Smooth muscle cell (in vitro differentiated cells): ENCODE measurements around the gene PNPLA7. TPM values are rescaled to one million over a fixed set of nuclear protein-coding genes. Genes with fewer than 3 reads are reported as not detected.
"Not testable (repeated sequence)": the region's sequence is repeated elsewhere in the genome, so short reads cannot be mapped to it uniquely, and the experiment has no call there.

ENCODE experiments used
- DNase-seq: peaks from one replicate; lab custom pipeline; 2025; ENCODE audit not compliant: unreplicated experiment; lab: John Stamatoyannopoulos, UW
- H2AFZ ChIP-seq: fragments of 200-600 bp; sonication (generic); 2 replicates; pipeline ENCODE4 v1.6.0; 2016; ENCODE audit warnings: antibody characterized with exemption, low read depth, mild to moderate bottlenecking
- H3F3A ChIP-seq: fragments of 200-600 bp; sonication (generic); 2 replicates; pipeline ENCODE4 v1.6.0; 2017; ENCODE audit warnings: antibody characterized with exemption, low read depth
- H3K27ac ChIP-seq: fragments of 200-600 bp; sonication (generic); 2 replicates; pipeline ENCODE4 v1.5.1; 2016; ENCODE audit warnings: low read depth, mild to moderate bottlenecking
- H3K27me3 ChIP-seq: fragments of 200-600 bp; sonication (generic); 2 replicates; pipeline ENCODE4 v1.6.1; 2016; ENCODE audit warnings: low read depth, mild to moderate bottlenecking
- H3K36me3 ChIP-seq: fragments of 200-600 bp; sonication (generic); 2 replicates; pipeline ENCODE4 v1.5.1; 2016; ENCODE audit warnings: low read depth
- H3K4me1 ChIP-seq: fragments of 200-600 bp; sonication (generic); 2 replicates; pipeline ENCODE4 v1.5.1; 2016; ENCODE audit warnings: low read depth
- H3K4me2 ChIP-seq: fragments of 200-600 bp; sonication (generic); 2 replicates; pipeline ENCODE4 v1.6.0; 2016; ENCODE audit warnings: mild to moderate bottlenecking
- H3K4me3 ChIP-seq: fragments of 200-600 bp; sonication (generic); 2 replicates; pipeline ENCODE4 v1.5.1; 2016; ENCODE audit warnings: mild to moderate bottlenecking
- H3K79me2 ChIP-seq: fragments of 200-600 bp; sonication (generic); 2 replicates; pipeline ENCODE4 v1.6.0; 2016; ENCODE audit warnings: low read depth, mild to moderate bottlenecking
- H3K9ac ChIP-seq: fragments of 200-600 bp; sonication (generic); 2 replicates; pipeline ENCODE4 v1.6.0; 2016; ENCODE audit warnings: low read depth
- H3K9me3 ChIP-seq: fragments of 200-600 bp; sonication (generic); replicated peaks from 2 replicates; pipeline ENCODE4 v1.5.1; 2016; ENCODE audit warnings: low read depth
- H4K20me1 ChIP-seq: fragments of 200-600 bp; sonication (generic); 2 replicates; pipeline ENCODE4 v1.6.0; 2016; ENCODE audit warnings: low read depth
- WGBS: methylation state at CpG from one replicate; pipeline ENCODE4 v1.1.7; 2016; ENCODE audit warnings: low lambda C conversion rate; 5-methylcytosine and 5-hydroxymethylcytosine counted together
- polyA plus RNA-seq: library from polyadenylated mRNA; unstranded; fragments of >200 nt; fragmentation: Nextera tagmentation; extraction: Ambion mirVana; gene quantifications from 2 replicates; pipeline ENCODE4 v1.2.1, GENCODE V29; 2016
- total RNA-seq: library from RNA; depleted of rRNA; stranded (reverse); fragments of >200 nt; gene quantifications from 2 replicates; pipeline ENCODE4 v1.2.3, GENCODE V29; 2014
- TF ChIP-seq, protein P1 (sequence below): fragments of 200-600 bp; sonication (generic); IDR thresholded peaks from 2 replicates; pipeline ENCODE4 v1.5.1; 2017; ENCODE audit warnings: borderline replicate concordance, mild to moderate bottlenecking, antibody characterized with exemption; ENCODE audit not compliant: insufficient read depth, poor library complexity, severe bottlenecking

PNPLA7 gene
- total RNA-seq (0.67 TPM in 1 of 2 replicates, not detected in the other), polyA plus RNA-seq (0.46 and 1.1 TPM in 2 replicates)

DNA sequence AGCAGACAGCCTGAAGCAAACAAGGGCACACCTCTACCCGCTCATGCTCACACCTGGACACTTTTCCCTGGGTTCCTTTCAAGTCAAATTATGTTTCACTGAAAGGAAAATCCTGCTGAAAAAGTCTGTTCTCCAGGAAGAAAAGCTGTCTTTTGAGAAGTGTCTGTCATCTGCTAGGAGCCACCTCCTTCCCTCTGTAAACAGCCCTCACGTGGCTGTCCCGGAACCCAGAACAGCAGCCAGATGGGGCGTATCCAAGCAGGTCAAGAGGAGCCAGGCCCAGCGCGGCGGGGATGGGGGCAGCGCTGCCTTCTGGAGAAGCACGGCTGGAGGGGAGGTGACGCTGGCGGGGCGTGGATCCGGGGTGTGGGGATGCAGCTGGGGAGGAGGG, at the start of gene PNPLA7:
Gene PNPLA7, minus strand, starts transcription at position 172 of the 391 bp plus-strand sequence. CDS start 205 bp downstream, outside the sequence.
- Histone ChIP-seq H3K4me3 (peak within 1 kb of the TSS; percentile 88), H3K4me2 (peak within 1 kb of the TSS; percentile 92), H4K20me1 (no peaks in the 10 kb centered on the region), H3K79me2 (no peaks in the 10 kb centered on the region), H3K27me3 (no peaks in the 10 kb centered on the region), H2AFZ (no peak within 1 kb of the TSS), H3K36me3 (no peaks in the 10 kb centered on the region), H3K9me3 (no peaks in the 10 kb centered on the region), H3K27ac (peak within 1 kb of the TSS; percentile 53), H3K9ac (peak within 1 kb of the TSS; percentile 71), H3F3A (peaks cover 17% of the 10 kb centered on the region), H3K4me1 (peaks cover 3% of the 10 kb centered on the region)
- DNase-seq: peak; percentile 15
- TF ChIP-seq, protein P1, sequence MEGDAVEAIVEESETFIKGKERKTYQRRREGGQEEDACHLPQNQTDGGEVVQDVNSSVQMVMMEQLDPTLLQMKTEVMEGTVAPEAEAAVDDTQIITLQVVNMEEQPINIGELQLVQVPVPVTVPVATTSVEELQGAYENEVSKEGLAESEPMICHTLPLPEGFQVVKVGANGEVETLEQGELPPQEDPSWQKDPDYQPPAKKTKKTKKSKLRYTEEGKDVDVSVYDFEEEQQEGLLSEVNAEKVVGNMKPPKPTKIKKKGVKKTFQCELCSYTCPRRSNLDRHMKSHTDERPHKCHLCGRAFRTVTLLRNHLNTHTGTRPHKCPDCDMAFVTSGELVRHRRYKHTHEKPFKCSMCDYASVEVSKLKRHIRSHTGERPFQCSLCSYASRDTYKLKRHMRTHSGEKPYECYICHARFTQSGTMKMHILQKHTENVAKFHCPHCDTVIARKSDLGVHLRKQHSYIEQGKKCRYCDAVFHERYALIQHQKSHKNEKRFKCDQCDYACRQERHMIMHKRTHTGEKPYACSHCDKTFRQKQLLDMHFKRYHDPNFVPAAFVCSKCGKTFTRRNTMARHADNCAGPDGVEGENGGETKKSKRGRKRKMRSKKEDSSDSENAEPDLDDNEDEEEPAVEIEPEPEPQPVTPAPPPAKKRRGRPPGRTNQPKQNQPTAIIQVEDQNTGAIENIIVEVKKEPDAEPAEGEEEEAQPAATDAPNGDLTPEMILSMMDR: no peak
- WGBS: 11% methylated on average over 13 of the region's 13 CpGs

DNA sequence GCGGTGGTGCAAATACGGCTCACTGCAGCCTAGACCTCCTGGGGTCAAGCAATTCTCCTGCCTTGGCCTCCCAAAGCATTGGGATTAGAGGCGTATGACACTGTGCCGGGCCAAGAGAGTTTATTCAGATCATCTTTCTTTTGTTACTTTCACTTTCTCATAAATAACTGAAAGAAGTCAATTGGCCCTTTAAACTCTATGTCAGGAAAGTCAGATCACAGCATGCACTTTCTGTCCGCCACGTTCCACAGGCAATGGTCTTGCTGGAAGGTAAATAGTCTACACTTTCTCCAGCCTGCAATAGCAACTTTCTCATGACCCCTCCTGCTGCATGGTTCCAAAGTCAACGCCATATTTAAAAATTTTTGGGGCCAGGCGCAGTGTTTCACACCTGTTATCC, 48.7 kb upstream of the PNPLA7 start:
- Histone ChIP-seq H3K4me3 (no peak overlapping the region), H3K4me2 (no peak overlapping the region)
- TF ChIP-seq, protein P1: no peak

DNA sequence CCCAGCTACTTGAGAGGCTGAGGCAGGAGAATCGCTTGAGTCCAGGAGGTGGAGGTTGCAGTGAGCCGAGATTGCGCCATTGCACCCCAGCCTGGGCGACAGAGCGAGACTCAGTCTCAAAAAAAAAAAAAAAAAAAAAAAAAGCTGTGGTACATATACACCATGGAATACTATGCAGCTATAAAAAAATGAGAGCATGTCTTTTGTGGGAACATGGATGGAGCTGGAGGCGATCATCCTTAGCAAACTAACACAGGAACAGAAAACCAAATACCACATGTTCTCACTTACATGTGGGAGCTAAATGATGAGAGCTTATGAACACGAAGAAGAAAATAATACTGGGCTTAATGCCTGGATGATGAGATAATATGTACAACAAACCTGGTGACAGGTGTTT, 46.4 kb upstream of the PNPLA7 start:
- not testable (repeated sequence) for H3K4me2 ChIP-seq, DNase-seq, H3K27ac ChIP-seq, H2AFZ ChIP-seq, H3K4me1 ChIP-seq, H3K4me3 ChIP-seq, H4K20me1 ChIP-seq, H3K36me3 ChIP-seq, H3K9me3 ChIP-seq, H3K27me3 ChIP-seq, H3K79me2 ChIP-seq, H3K9ac ChIP-seq, H3F3A ChIP-seq
- 94% methylated on average over 7 of the region's 7 CpGs for WGBS

More for the DNA sequence above, 48.7 kb upstream of the PNPLA7 start:
- Histone ChIP-seq H3K9ac (no peak overlapping the region), H2AFZ (no peak overlapping the region), H3K4me1 (no peaks in the 10 kb centered on the region), H3K36me3 (no peaks in the 10 kb centered on the region), H3F3A (no peaks in the 10 kb centered on the region), H3K79me2 (no peaks in the 10 kb centered on the region), H4K20me1 (no peaks in the 10 kb centered on the region), H3K27me3 (no peaks in the 10 kb centered on the region), H3K9me3 (no peaks in the 10 kb centered on the region), H3K27ac (no peak overlapping the region)
- 89% methylated on average over 8 of the region's 8 CpGs for WGBS
- DNase-seq: no peak

DNA sequence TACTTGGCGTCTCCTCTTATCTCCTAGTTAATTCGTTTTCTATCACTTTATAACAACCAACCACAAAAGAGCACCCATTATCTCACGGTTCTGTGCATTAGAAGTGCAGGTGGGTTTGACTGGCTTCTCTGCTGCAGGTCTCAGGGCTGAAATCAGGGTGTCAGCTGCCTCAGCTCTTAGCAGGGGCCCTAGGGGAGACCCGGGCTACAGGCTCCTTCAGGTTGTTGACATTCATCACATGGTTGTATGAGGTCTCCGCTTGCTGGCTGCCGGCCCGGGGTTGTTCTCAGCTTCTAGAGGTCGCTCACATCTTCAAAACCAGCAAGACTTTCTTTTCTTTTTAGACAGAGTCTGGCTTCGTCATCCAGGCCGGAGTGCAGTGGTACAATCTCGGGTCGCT, 43.0 kb upstream of the PNPLA7 start:
- peaks cover 11% of the 10 kb centered on the region for H4K20me1 ChIP-seq
- H3K36me3 ChIP-seq: no peaks in the 10 kb centered on the region
- no peak for DNase-seq
- no peak overlapping the region for H3K9ac ChIP-seq
- no peaks in the 10 kb centered on the region for H3F3A ChIP-seq
- no peak overlapping the region for H3K4me3 ChIP-seq
- H3K9me3 ChIP-seq: no peaks in the 10 kb centered on the region
- H3K27me3 ChIP-seq: no peaks in the 10 kb centered on the region
- no peak overlapping the region for H3K27ac ChIP-seq
- 93% methylated on average over 12 of the region's 12 CpGs for WGBS
- H2AFZ ChIP-seq: no peak overlapping the region
- peaks cover 9% of the 10 kb centered on the region for H3K4me1 ChIP-seq
- peaks cover 16% of the 10 kb centered on the region for H3K79me2 ChIP-seq
- no peak overlapping the region for H3K4me2 ChIP-seq
- TF ChIP-seq, protein P1: no peak
